Left lung (tissue), 10 donors: ENCODE results near the gene RUFY4. TPM values are rescaled to one million over a fixed set of nuclear protein-coding genes. Genes with fewer than 3 reads are reported as not detected.

Experiments used
- ATAC-seq: fragments of 200-7000 bp; cut with Tn5 transposase; one replicate; pipeline ENCODE4 v1.9.1; 2020; ENCODE audit warnings: moderate library complexity
- DNase-seq, 4 donors: peaks; one replicate each; pipeline ENCODE4 v3.0.0-alpha.2; 2013 to 2020
- H3K27ac ChIP-seq, 2 donors: fragments of 200-600 bp; sonication (generic) in 1 of 2; one replicate each; pipeline versions ENCODE4 v1.5.0 to v1.8.0; 2020 to 2021
- H3K27me3 ChIP-seq, 2 donors: fragments of 200-600 bp; sonication (generic) in 1 of 2; one replicate each; pipeline versions ENCODE4 v1.5.0 to v1.8.0; 2020 to 2021
- H3K36me3 ChIP-seq, 2 donors: fragments of 200-600 bp; sonication (generic) in 1 of 2; one replicate each; pipeline versions ENCODE4 v1.5.0 to v1.8.0; 2020 to 2021
- H3K4me1 ChIP-seq, 2 donors: fragments of 200-600 bp; one replicate each; pipeline ENCODE4 v1.8.0; 2021
- H3K4me3 ChIP-seq, 2 donors: fragments of 200-600 bp; sonication (generic) in 1 of 2; one replicate each; pipeline versions ENCODE4 v1.5.0 to v1.8.0; 2020 to 2021; ENCODE audit warnings: mild to moderate bottlenecking in 1 of 2
- H3K9me3 ChIP-seq, 2 donors: fragments of 200-600 bp; sonication (generic) in 1 of 2; one replicate each; pipeline versions ENCODE4 v1.5.0 to v1.8.0; 2020 to 2021
- CTCF ChIP-seq, 2 donors: fragments of 200-600 bp; sonication (generic) in 1 of 2; IDR thresholded peaks; one replicate each; pipeline versions ENCODE4 v1.5.0 to v1.8.0; 2021; ENCODE audit warnings: antibody characterized with exemption in 2 of 2
- intact Hi-C, 2 donors: fragments of 100-400 bp; cut with DNase I; formaldehyde crosslinking; loops; one replicate each; pipeline versions ENCODE4 v1.11.2 to v1.14.2; 2022
- polyA plus RNA-seq, 6 donors: library from polyadenylated mRNA; unstranded; fragments of 120-200 nt; gene quantifications; one replicate each; pipeline ENCODE4 v1.2.1, GENCODE V29; 2013; ENCODE audit not compliant: insufficient read length in 6 of 6
- total RNA-seq, 2 donors: library from RNA; stranded (reverse); fragmentation: NEBNext Ultra II Directional; extraction: Animal tissue kit (Norgen Biotek cat#: 25700); gene quantifications; one replicate each; pipeline ENCODE4 v1.2.1, GENCODE V29; 2021
- donor health status: DM: no; HTN: yes; CAD: no.
- donor health status: DM: no; HTN: no; CAD: no.

The RUFY4 gene
- total and polyA plus RNA-seq, 8 donors, result 0.41 to 0.74 (median 0.51) TPM; not detected in 1

GRCh38 chr2:218021536-218022071, 47.4 kb upstream of the RUFY4 start:
- intact Hi-C loops, result no loop called here
- Histone ChIP-seq H3K27ac (no peak overlapping the region), H3K9me3 (no peaks in the 10 kb centered on the region)

GRCh38 chr2:218022131-218022850, 46.8 kb upstream of the RUFY4 start:
- DNase-seq, result peak in 1 of 4 donors; percentile 22
- intact Hi-C loops, result no loop called here
- ATAC-seq, result no peak
- no peaks in the 10 kb centered on the region for H3K27me3 ChIP-seq
- H3K4me1 ChIP-seq, result peaks cover 2 to 11% of the 10 kb centered on the region in 2 donors
- no peak overlapping the region for H3K27ac ChIP-seq
- no peaks in the 10 kb centered on the region for H3K9me3 ChIP-seq
- no peak overlapping the region for H3K4me3 ChIP-seq
- no peak for TF ChIP-seq CTCF (IDR thresholded peaks at IDR 0.05)
- no peaks in the 10 kb centered on the region for H3K36me3 ChIP-seq

More at GRCh38 chr2:218021536-218022071, 47.4 kb upstream of the RUFY4 start:
- Histone ChIP-seq H3K4me3 (no peak overlapping the region), H3K27me3 (no peaks in the 10 kb centered on the region), H3K4me1 (peaks cover 2 to 11% of the 10 kb centered on the region in 2 donors), H3K36me3 (no peaks in the 10 kb centered on the region)
- ATAC-seq, result no peak
- peak in 1 of 4 donors; percentile 22 for DNase-seq
- TF ChIP-seq CTCF (IDR thresholded peaks at IDR 0.05), result no peak

GRCh38 chr2:218022851-218023530, 46.1 kb upstream of the RUFY4 start:
- Histone ChIP-seq H3K9me3 (no peaks in the 10 kb centered on the region), H3K27me3 (no peaks in the 10 kb centered on the region), H3K27ac (no peak overlapping the region), H3K4me3 (no peak overlapping the region), H3K4me1 (peaks cover 0 to 11% of the 10 kb centered on the region in 2 donors), H3K36me3 (no peaks in the 10 kb centered on the region)
- DNase-seq (peak in 2 of 4 donors; percentile 22 to 54), ATAC-seq (no peak)
- no peak for TF ChIP-seq CTCF (IDR thresholded peaks at IDR 0.05)
- intact Hi-C loops, result no loop called here

- TF ChIP-seq CTCF (IDR thresholded peaks at IDR 0.05), result no peak
- no peaks in the 10 kb centered on the region for H3K9me3 ChIP-seq
- H3K27ac ChIP-seq, result no peak overlapping the region
- intact Hi-C loops, result no loop called here
- peaks cover 0 to 11% of the 10 kb centered on the region in 2 donors for H3K4me1 ChIP-seq
- DNase-seq (peak in 1 of 4 donors; percentile 7), ATAC-seq (no peak)
- no peak overlapping the region for H3K4me3 ChIP-seq
- no peaks in the 10 kb centered on the region for H3K27me3 ChIP-seq
- no peaks in the 10 kb centered on the region for H3K36me3 ChIP-seq
These were observed 45.4 kb upstream of the RUFY4 start for GRCh38 chr2:218023636-218024035.

GRCh38 chr2:218024336-218024735, 44.7 kb upstream of the RUFY4 start:
- no peaks in the 10 kb centered on the region for H3K36me3 ChIP-seq
- H3K27me3 ChIP-seq, result no peaks in the 10 kb centered on the region
- H3K27ac ChIP-seq, result no peak overlapping the region
- peaks cover 0 to 9% of the 10 kb centered on the region in 2 donors for H3K4me1 ChIP-seq
- H3K9me3 ChIP-seq, result no peaks in the 10 kb centered on the region
- no peak for TF ChIP-seq CTCF (IDR thresholded peaks at IDR 0.05)
- no peak overlapping the region for H3K4me3 ChIP-seq
- intact Hi-C loops, result no loop called here
- ATAC-seq (no peak), DNase-seq (peak in 2 of 4 donors; percentile 10 to 40)
